HG03135 (cell line): ENCODE measurements around the gene IQCE.

Experiments
- ATAC-seq: cut with Tn5 transposase; IDR thresholded peaks from one replicate; pipeline ENCODE4 v1.9.1; 2021; ENCODE audit warnings: mild to moderate bottlenecking, moderate library complexity; ENCODE audit not compliant: unreplicated experiment

The IQCE gene

GRCh38 chr7:2641406-2642393 is 82.9 kb downstream of the IQCE start:
- ATAC-seq = peak; percentile 35

GRCh38 chr7:2643386-2644219 is 84.8 kb downstream of the IQCE start:
- ATAC-seq = no peak

GRCh38 chr7:2644220-2644561 is 85.4 kb downstream of the IQCE start:
- no peak for ATAC-seq

- ATAC-seq = peak; percentile 46
These were observed 85.9 kb downstream of the IQCE start for GRCh38 chr7:2644562-2645273.

GRCh38 chr7:2645274-2645868 is 86.6 kb downstream of the IQCE start:
- peak; percentile 51 for ATAC-seq

GRCh38 chr7:2646336-2646679 is 87.5 kb downstream of the IQCE start:
- no peak for ATAC-seq

GRCh38 chr7:2646680-2647571 is 88.1 kb downstream of the IQCE start:
- no peak for ATAC-seq

GRCh38 chr7:2647594-2648172 is 88.9 kb downstream of the IQCE start:
- ATAC-seq = no peak

GRCh38 chr7:2649139-2649838 is 90.5 kb downstream of the IQCE start:
- no peak for ATAC-seq

- no peak for ATAC-seq
These were observed 91.2 kb downstream of the IQCE start for GRCh38 chr7:2649991-2650390.

- ATAC-seq = no peak
These were observed 91.7 kb downstream of the IQCE start for GRCh38 chr7:2650451-2650850.

- ATAC-seq = no peak
These were observed 92.6 kb downstream of the IQCE start for GRCh38 chr7:2651336-2651735.

- ATAC-seq = no peak
These were observed 93.3 kb downstream of the IQCE start for GRCh38 chr7:2651847-2652735.

- ATAC-seq = no peak
These were observed 93.9 kb downstream of the IQCE start for GRCh38 chr7:2652736-2653060.

GRCh38 chr7:2654059-2654458 is 95.3 kb downstream of the IQCE start:
- no peak for ATAC-seq

- no peak for ATAC-seq
These were observed 97.3 kb downstream of the IQCE start for GRCh38 chr7:2655870-2656614.

- ATAC-seq = no peak
These were observed 98.4 kb downstream of the IQCE start for GRCh38 chr7:2657208-2657607.
